ENCODE measurements around the gene TSPAN13. TPM values are rescaled to one million over a fixed set of nuclear protein-coding genes. Genes with fewer than 3 reads are reported as not detected.

TSPAN13 gene
- total RNA-seq, 1 experiment from 2014 or later = 2.2 TPM

Other genes with a start within 250 kb of the TSPAN13 start
- not detected in 2 replicates for gene LRRC72, start 226.9 kb upstream of the TSPAN13 start, total RNA-seq (2014; rRNA removed; shearing (Covaris generic))
- 34.1 and 36.6 TPM in 2 replicates for gene ANKMY2, start 108.0 kb upstream of the TSPAN13 start, total RNA-seq (2014; rRNA removed; shearing (Covaris generic))
- gene BZW2, start 107.6 kb upstream of the TSPAN13 start, total RNA-seq (2014; rRNA removed; shearing (Covaris generic)) = 148 and 156 TPM in 2 replicates
- not detected in 2 replicates for gene AGR2, start 51.2 kb downstream of the TSPAN13 start, total RNA-seq (2014; rRNA removed; shearing (Covaris generic))
- gene AGR3, start 128.2 kb downstream of the TSPAN13 start, total RNA-seq (2014; rRNA removed; shearing (Covaris generic)) = not detected in 2 replicates